Neural cell (in vitro differentiated cells): ENCODE measurements around the gene AOAH. TPM values are rescaled to one million over a fixed set of nuclear protein-coding genes. Genes with fewer than 3 reads are reported as not detected.

Experiments used
- H2AFZ ChIP-seq: fragments of 200-600, 300-800 bp; sonication (generic), shearing (Covaris generic); 2 replicates; pipeline ENCODE4 v1.6.0; 2014; ENCODE audit warnings: low read depth, mild to moderate bottlenecking, antibody characterized with exemption, low read length, moderate library complexity
- H3F3A ChIP-seq: fragments of 200-600 bp; shearing (Covaris generic); 2 replicates; pipeline ENCODE4 v1.6.1; 2016; ENCODE audit warnings: mild to moderate bottlenecking, moderate library complexity, mixed read lengths, antibody characterized with exemption, low read length; ENCODE audit not compliant: insufficient read depth, poor library complexity, severe bottlenecking
- H3K27ac ChIP-seq: fragments of 200-600, 300-800 bp; sonication (generic), shearing (Covaris generic); 2 replicates; pipeline ENCODE4 v1.5.1; 2014; ENCODE audit warnings: mild to moderate bottlenecking, low read length, moderate library complexity
- H3K27me3 ChIP-seq: fragments of 300-800, 200-600 bp; sonication (generic), shearing (Covaris generic); 2 replicates; pipeline ENCODE4 v1.6.0; 2014; ENCODE audit warnings: mild to moderate bottlenecking, low read depth, low read length, moderate library complexity; ENCODE audit not compliant: insufficient read depth
- H3K36me3 ChIP-seq: fragments of 300-800, 200-600 bp; sonication (generic), shearing (Covaris generic); 2 replicates; pipeline ENCODE4 v1.5.1; 2014; ENCODE audit warnings: mild to moderate bottlenecking, antibody characterized with exemption, low read length, moderate library complexity; ENCODE audit not compliant: insufficient read depth
- H3K4me2 ChIP-seq: fragments of 300-800, 200-600 bp; sonication (generic), shearing (Covaris generic); 2 replicates; pipeline ENCODE4 v1.6.0; 2014; ENCODE audit warnings: mild to moderate bottlenecking, low read length
- H3K4me3 ChIP-seq: fragments of 300-800, 200-600 bp; sonication (generic), shearing (Covaris generic); 2 replicates; pipeline ENCODE4 v1.5.1; 2014; ENCODE audit warnings: mild to moderate bottlenecking, low read length, moderate library complexity
- H3K79me2 ChIP-seq: fragments of 200-600 bp; shearing (Covaris generic); replicated peaks from 2 replicates; pipeline ENCODE4 v1.6.0; 2014; ENCODE audit warnings: mild to moderate bottlenecking, low read length, moderate library complexity; ENCODE audit not compliant: insufficient read depth
- H3K9ac ChIP-seq: fragments of 300-800, 200-600 bp; sonication (generic), shearing (Covaris generic); 2 replicates; pipeline ENCODE4 v1.6.1; 2016; ENCODE audit warnings: mild to moderate bottlenecking, low read length, mixed read lengths
- H3K9me2 ChIP-seq: fragments of 200-600 bp; shearing (Covaris generic); 2 replicates; pipeline ENCODE4 v1.6.1; 2016; ENCODE audit warnings: mild to moderate bottlenecking, low read length, mixed read lengths; ENCODE audit not compliant: insufficient read depth
- H3K9me3 ChIP-seq: fragments of 200-600, 300-800 bp; sonication (generic), shearing (Covaris generic); 2 replicates; pipeline ENCODE4 v1.6.1; 2016; ENCODE audit warnings: mild to moderate bottlenecking, mixed run types, low read length, moderate library complexity, mixed read lengths
- H4K20me1 ChIP-seq: fragments of 200-600 bp; shearing (Covaris generic); 2 replicates; pipeline ENCODE4 v1.6.1; 2016; ENCODE audit warnings: mild to moderate bottlenecking, mixed run types; ENCODE audit not compliant: insufficient read depth
- EP300 ChIP-seq: fragments of 450-650 bp; conservative IDR thresholded peaks from 2 replicates; pipeline ENCODE4 v1.6.1; 2014; ENCODE audit warnings: antibody characterized with exemption, mild to moderate bottlenecking, moderate library complexity; ENCODE audit not compliant: poor library complexity, severe bottlenecking
- EZH2 ChIP-seq: fragments of 200-600, 300-800 bp; shearing (Covaris generic), sonication (generic); IDR thresholded peaks from 2 replicates; pipeline ENCODE4 v1.6.1; 2014; ENCODE audit warnings: antibody characterized with exemption, low read length, borderline replicate concordance, mild to moderate bottlenecking; ENCODE audit not compliant: insufficient read depth, poor library complexity, severe bottlenecking
- MXI1 ChIP-seq: fragments of 450-650 bp; conservative IDR thresholded peaks from 2 replicates; pipeline ENCODE4 v1.6.1; 2014; ENCODE audit warnings: antibody characterized with exemption, mild to moderate bottlenecking; ENCODE audit not compliant: poor library complexity, severe bottlenecking
- POLR2AphosphoS5 ChIP-seq: IDR thresholded peaks from 2 replicates; pipeline ENCODE4 v1.6.1; 2012
- RAD21 ChIP-seq: fragments of 450-650 bp; conservative IDR thresholded peaks from 2 replicates; pipeline ENCODE4 v1.6.1; 2014; ENCODE audit warnings: antibody characterized with exemption, mild to moderate bottlenecking, moderate library complexity
- SMC3 ChIP-seq: fragments of 450-650 bp; conservative IDR thresholded peaks from 2 replicates; pipeline ENCODE4 v1.6.1; 2014; ENCODE audit warnings: antibody characterized with exemption, mild to moderate bottlenecking, moderate library complexity; ENCODE audit not compliant: poor library complexity
- TAF1 ChIP-seq: IDR thresholded peaks from 2 replicates; pipeline ENCODE4 v1.6.1; 2012; ENCODE audit warnings: low read depth
- polyA plus RNA-seq: library from polyadenylated mRNA; depleted of rRNA; stranded (reverse); fragments of >200 nt; gene quantifications from 2 replicates; pipeline ENCODE4 v1.2.3, GENCODE V29; 2014
- TF ChIP-seq, protein P1 (sequence below): fragments of 450-650 bp; IDR thresholded peaks from 2 replicates; pipeline ENCODE4 v1.5.1; 2014; ENCODE audit warnings: antibody characterized with exemption, mild to moderate bottlenecking, moderate library complexity; ENCODE audit not compliant: poor library complexity, severe bottlenecking
- TF ChIP-seq, protein P2 (sequence below): IDR thresholded peaks from 2 replicates; pipeline ENCODE4 v1.6.1; 2012; ENCODE audit warnings: borderline replicate concordance

AOAH gene
- polyA plus RNA-seq, 1 donor from 2014 or later = 4.3 TPM

DNA sequence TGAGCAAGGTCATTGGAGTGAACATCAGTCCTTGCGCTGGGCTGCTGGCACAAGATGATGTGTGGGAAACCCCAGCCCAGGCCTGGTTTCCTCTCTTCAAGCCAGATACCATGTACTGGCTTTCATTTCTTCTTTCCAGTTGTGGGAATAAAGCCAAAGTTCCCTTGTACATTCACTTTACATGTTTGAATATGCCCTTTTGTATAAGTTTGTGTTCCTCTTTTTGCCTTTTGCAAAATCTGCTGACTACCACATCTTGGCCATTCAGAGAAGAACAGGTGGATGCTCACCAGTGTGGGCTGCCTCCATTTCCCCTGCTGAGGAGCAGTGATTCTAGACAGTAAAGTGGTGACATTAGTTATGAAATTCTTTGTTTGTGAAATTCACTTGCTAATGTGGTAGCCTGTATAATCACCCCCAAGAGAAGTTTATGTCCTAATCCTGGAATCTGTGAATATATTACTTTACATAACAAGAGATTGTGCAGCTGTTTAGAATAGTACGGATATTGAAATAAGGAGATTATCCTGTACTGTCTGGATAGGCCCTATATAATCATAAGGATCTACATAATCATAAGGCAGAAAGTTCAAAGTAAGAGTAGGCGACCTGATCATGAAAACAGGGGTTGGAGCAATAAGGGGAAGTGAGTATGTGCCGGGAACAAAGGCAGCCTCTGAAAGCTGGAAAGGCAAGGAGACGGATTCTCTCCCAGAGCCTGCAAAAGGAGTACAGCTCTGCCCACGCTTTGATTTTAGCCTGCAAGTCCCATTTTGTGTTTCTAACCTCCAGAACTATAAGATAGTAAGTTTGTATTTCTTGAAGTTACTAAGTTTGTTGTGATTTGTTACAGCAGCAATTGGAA lies 18.8 kb upstream of the AOAH start:
- Histone ChIP-seq H3K79me2 (no peaks in the 10 kb centered on the region), H3K4me3 (no peak overlapping the region), H3F3A (no peaks in the 10 kb centered on the region), H3K27ac (no peak overlapping the region), H3K9ac (no peak overlapping the region), H2AFZ (no peak overlapping the region), H3K27me3 (no peaks in the 10 kb centered on the region), H4K20me1 (no peaks in the 10 kb centered on the region), H3K9me3 (no peaks in the 10 kb centered on the region), H3K4me2 (no peak overlapping the region), H3K36me3 (no peaks in the 10 kb centered on the region), H3K9me2 (no peaks in the 10 kb centered on the region)
- TF ChIP-seq EP300 (no peak), RAD21 (no peak), SMC3 (no peak), POLR2AphosphoS5 (no peak), EZH2 (no peak), TAF1 (no peak), MXI1 (no peak)
- TF ChIP-seq, protein P1, sequence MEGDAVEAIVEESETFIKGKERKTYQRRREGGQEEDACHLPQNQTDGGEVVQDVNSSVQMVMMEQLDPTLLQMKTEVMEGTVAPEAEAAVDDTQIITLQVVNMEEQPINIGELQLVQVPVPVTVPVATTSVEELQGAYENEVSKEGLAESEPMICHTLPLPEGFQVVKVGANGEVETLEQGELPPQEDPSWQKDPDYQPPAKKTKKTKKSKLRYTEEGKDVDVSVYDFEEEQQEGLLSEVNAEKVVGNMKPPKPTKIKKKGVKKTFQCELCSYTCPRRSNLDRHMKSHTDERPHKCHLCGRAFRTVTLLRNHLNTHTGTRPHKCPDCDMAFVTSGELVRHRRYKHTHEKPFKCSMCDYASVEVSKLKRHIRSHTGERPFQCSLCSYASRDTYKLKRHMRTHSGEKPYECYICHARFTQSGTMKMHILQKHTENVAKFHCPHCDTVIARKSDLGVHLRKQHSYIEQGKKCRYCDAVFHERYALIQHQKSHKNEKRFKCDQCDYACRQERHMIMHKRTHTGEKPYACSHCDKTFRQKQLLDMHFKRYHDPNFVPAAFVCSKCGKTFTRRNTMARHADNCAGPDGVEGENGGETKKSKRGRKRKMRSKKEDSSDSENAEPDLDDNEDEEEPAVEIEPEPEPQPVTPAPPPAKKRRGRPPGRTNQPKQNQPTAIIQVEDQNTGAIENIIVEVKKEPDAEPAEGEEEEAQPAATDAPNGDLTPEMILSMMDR = no peak
- TF ChIP-seq, protein P2, sequence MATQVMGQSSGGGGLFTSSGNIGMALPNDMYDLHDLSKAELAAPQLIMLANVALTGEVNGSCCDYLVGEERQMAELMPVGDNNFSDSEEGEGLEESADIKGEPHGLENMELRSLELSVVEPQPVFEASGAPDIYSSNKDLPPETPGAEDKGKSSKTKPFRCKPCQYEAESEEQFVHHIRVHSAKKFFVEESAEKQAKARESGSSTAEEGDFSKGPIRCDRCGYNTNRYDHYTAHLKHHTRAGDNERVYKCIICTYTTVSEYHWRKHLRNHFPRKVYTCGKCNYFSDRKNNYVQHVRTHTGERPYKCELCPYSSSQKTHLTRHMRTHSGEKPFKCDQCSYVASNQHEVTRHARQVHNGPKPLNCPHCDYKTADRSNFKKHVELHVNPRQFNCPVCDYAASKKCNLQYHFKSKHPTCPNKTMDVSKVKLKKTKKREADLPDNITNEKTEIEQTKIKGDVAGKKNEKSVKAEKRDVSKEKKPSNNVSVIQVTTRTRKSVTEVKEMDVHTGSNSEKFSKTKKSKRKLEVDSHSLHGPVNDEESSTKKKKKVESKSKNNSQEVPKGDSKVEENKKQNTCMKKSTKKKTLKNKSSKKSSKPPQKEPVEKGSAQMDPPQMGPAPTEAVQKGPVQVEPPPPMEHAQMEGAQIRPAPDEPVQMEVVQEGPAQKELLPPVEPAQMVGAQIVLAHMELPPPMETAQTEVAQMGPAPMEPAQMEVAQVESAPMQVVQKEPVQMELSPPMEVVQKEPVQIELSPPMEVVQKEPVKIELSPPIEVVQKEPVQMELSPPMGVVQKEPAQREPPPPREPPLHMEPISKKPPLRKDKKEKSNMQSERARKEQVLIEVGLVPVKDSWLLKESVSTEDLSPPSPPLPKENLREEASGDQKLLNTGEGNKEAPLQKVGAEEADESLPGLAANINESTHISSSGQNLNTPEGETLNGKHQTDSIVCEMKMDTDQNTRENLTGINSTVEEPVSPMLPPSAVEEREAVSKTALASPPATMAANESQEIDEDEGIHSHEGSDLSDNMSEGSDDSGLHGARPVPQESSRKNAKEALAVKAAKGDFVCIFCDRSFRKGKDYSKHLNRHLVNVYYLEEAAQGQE = no peak

DNA sequence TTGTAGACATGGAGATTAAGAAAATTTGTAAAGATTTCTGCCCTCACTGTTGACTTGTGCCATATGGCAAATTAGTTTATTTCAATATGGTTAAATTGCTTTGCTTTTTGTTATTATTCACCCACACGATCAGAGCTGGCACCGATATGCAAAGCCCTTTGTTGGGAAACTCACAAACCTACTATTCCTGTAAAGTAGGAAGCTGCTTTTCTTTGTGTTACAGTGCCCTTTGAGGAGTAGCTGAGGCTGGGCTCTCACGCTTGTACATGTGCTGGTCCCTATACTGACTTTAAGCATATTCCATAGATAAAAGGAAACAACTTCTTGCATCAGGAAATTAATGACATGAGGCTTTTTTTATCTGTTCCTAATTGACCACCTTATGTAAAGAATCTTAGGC lies 17.6 kb upstream of the AOAH start:
- H3K9ac ChIP-seq = no peak overlapping the region
- H2AFZ ChIP-seq = no peak overlapping the region
- TF ChIP-seq MXI1 = no peak
- TF ChIP-seq SMC3 = no peak
- no peak for TF ChIP-seq TAF1
- no peak for TF ChIP-seq POLR2AphosphoS5
- no peak for TF ChIP-seq EZH2
- TF ChIP-seq, protein P1 = no peak
- no peak for TF ChIP-seq EP300
- no peak for TF ChIP-seq RAD21
- TF ChIP-seq, protein P2 = no peak
- no peaks in the 10 kb centered on the region for H3K9me3 ChIP-seq
- no peak overlapping the region for H3K4me3 ChIP-seq
- H3K36me3 ChIP-seq = no peaks in the 10 kb centered on the region
- no peaks in the 10 kb centered on the region for H3K27me3 ChIP-seq
- no peaks in the 10 kb centered on the region for H3F3A ChIP-seq
- no peaks in the 10 kb centered on the region for H3K9me2 ChIP-seq
- no peaks in the 10 kb centered on the region for H4K20me1 ChIP-seq
- no peaks in the 10 kb centered on the region for H3K79me2 ChIP-seq
- H3K27ac ChIP-seq = no peak overlapping the region
- H3K4me2 ChIP-seq = no peak overlapping the region
